Osteocyte (in vitro differentiated cells): ENCODE measurements around the gene GJD4. TPM values are rescaled to one million over a fixed set of nuclear protein-coding genes. Genes with fewer than 3 reads are reported as not detected.
A peak's percentile ranks its signal among the peaks of the same experiment; 100 is the strongest.

Experiments used
- DNase-seq: peaks from one replicate; pipeline ENCODE4 v3.0.0; 2021; ENCODE audit warnings: mixed read lengths; ENCODE audit not compliant: unreplicated experiment; ENCODE audit errors: extremely low spot score
- H3K27ac Mint-ChIP-seq: one replicate; pipeline ENCODE4 v1.8.0; 2021; ENCODE audit warnings: mild to moderate bottlenecking, mixed read lengths; ENCODE audit not compliant: unreplicated experiment
- H3K27me3 Mint-ChIP-seq: one replicate; pipeline ENCODE4 v1.8.0; 2021; ENCODE audit warnings: mixed read lengths; ENCODE audit not compliant: unreplicated experiment
- H3K36me3 Mint-ChIP-seq: one replicate; pipeline ENCODE4 v1.8.0; 2021; ENCODE audit warnings: mixed read lengths; ENCODE audit not compliant: unreplicated experiment
- H3K4me1 Mint-ChIP-seq: one replicate; pipeline ENCODE4 v1.8.0; 2021; ENCODE audit warnings: mixed read lengths; ENCODE audit not compliant: unreplicated experiment
- H3K4me3 Mint-ChIP-seq: one replicate; pipeline ENCODE4 v1.8.0; 2021; ENCODE audit warnings: mild to moderate bottlenecking, moderate library complexity, mixed read lengths; ENCODE audit not compliant: unreplicated experiment
- H3K9me3 Mint-ChIP-seq: one replicate; pipeline ENCODE4 v1.8.0; 2021; ENCODE audit warnings: mixed read lengths; ENCODE audit not compliant: unreplicated experiment
- CTCF ChIP-seq: fragments of 200-600 bp; sonication (generic); IDR thresholded peaks from 2 replicates; pipeline ENCODE4 v1.5.0; 2021; ENCODE audit warnings: antibody characterized with exemption, mild to moderate bottlenecking, moderate library complexity
- total RNA-seq: library from RNA; stranded (reverse); gene quantifications from 2 replicates; pipeline ENCODE4 v1.2.1, GENCODE V29; 2021

The GJD4 gene
- total RNA-seq, 1 donor from 2014 or later = not detected

- Mint-ChIP-seq H3K9me3 (peaks cover 13% of the 10 kb centered on the region), H3K36me3 (no peaks in the 10 kb centered on the region), H3K27me3 (peaks cover 4% of the 10 kb centered on the region), H3K27ac (no peak overlapping the region), H3K4me1 (no peaks in the 10 kb centered on the region), H3K4me3 (no peak overlapping the region)
- TF ChIP-seq CTCF = no peak
- DNase-seq = no peak
These were observed 10.7 kb upstream of the GJD4 start for GRCh38 chr10:35594115-35595079.

GRCh38 chr10:35595106-35595505, 10.0 kb upstream of the GJD4 start:
- DNase-seq = no peak
- H3K27ac Mint-ChIP-seq = no peak overlapping the region
- H3K4me3 Mint-ChIP-seq = no peak overlapping the region
- no peak for TF ChIP-seq CTCF
- H3K4me1 Mint-ChIP-seq = no peaks in the 10 kb centered on the region
- no peaks in the 10 kb centered on the region for H3K36me3 Mint-ChIP-seq
- peaks cover 5% of the 10 kb centered on the region for H3K27me3 Mint-ChIP-seq
- H3K9me3 Mint-ChIP-seq = peaks cover 13% of the 10 kb centered on the region

- Mint-ChIP-seq H3K9me3 (no peaks in the 10 kb centered on the region), H3K27me3 (peaks cover 16% of the 10 kb centered on the region), H3K4me3 (no peak overlapping the region), H3K27ac (no peak overlapping the region), H3K4me1 (no peaks in the 10 kb centered on the region), H3K36me3 (no peaks in the 10 kb centered on the region)
- TF ChIP-seq CTCF = peak; percentile 55
- no peak for DNase-seq
These were observed 6.8 kb upstream of the GJD4 start for GRCh38 chr10:35598379-35598778.

GRCh38 chr10:35600193-35600592, 4.9 kb upstream of the GJD4 start:
- DNase-seq = no peak
- peak; percentile 14 for TF ChIP-seq CTCF
- H3K27me3 Mint-ChIP-seq = peaks cover 26% of the 10 kb centered on the region
- H3K9me3 Mint-ChIP-seq = no peaks in the 10 kb centered on the region
- H3K4me3 Mint-ChIP-seq = no peak overlapping the region
- H3K27ac Mint-ChIP-seq = no peak overlapping the region
- no peaks in the 10 kb centered on the region for H3K36me3 Mint-ChIP-seq
- H3K4me1 Mint-ChIP-seq = no peaks in the 10 kb centered on the region

DNA sequence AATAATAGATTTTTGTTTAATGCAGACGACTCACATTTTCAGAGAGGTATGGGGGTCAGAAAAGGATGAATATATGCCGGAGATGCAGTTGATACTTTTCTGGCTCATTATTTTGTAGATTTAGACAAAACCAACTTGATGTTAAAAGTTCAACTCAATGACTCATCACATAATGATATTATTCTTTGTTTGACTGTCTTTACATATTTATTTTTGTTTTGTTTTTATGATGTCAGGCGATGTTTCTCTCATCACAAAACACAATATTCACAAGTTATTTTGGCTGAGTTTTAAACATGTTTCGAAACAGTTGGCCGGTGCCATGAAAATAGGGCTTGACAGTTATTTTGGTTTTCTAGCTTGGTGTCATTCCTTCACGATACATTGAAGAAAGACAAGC, 1.3 kb downstream of the GJD4 start:
- H3K27me3 Mint-ChIP-seq = peaks cover 17% of the 10 kb centered on the region
- H3K27ac Mint-ChIP-seq = no peak overlapping the region
- no peaks in the 10 kb centered on the region for H3K36me3 Mint-ChIP-seq
- TF ChIP-seq CTCF = no peak
- H3K4me1 Mint-ChIP-seq = peaks cover 6% of the 10 kb centered on the region
- no peaks in the 10 kb centered on the region for H3K9me3 Mint-ChIP-seq
- H3K4me3 Mint-ChIP-seq = no peak overlapping the region
- DNase-seq = no peak
